RPMI8226 (cell line): ENCODE data around the gene GPAT3.
"Not testable (repeated sequence)": the region's sequence is repeated elsewhere in the genome, so short reads cannot be mapped to it uniquely, and the experiment has no call there.

Experiments
- DNase-seq: peaks from one replicate; pipeline ENCODE4 v3.0.0-alpha.2; 2015

Gene GPAT3

DNA sequence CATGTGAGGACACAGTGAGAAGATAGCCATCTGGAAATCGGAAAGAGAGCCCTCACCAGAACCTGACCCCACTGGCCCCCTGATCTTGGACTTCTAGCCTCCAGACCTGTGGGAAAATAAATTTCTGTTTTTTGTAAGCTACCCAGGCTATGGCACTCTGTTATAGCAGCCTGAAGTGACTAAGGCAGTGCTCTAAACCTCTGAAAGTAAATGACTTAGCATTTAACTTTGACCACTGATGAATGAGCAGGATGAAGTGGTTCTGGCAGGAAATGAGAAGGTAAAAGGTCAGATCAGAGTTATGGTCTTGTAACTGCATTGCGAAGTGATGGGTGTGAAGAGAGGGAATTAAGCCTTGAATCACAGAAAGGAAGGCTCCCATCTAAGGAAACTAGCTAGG, 17.0 kb downstream of the GPAT3 start:
- peak; percentile 68 for DNase-seq

DNA sequence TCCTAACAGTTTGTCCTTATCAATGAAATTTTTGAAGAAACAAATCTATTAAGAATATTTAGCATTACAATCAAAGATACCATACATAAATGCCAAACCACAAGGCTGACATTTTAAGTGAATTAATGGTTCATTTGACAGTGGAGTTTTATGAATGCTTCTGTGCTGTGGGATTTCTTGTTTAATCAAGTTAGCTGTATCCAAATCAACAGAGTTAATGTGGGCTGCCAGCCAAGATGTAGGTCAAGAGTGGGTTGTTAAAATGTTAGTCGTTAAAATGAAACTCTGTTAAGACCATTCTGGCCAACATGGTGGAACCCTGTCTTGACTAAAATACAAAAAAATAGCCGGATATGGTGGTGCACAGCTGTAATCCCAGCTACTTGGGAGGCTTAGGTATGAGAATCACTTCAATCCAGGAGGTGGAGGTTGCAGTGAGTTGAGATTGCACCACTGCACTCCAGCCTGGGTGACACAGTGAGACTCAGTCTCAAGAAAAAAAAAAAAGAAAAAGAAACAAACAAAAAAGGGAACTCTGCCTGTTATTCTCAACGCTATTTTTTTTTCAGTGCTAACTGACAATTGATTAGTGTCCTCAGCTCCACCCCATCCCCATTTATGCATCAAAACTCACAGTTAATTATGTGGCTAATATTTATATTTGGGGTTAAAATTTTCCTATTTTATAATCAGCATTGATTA, 20.2 kb downstream of the GPAT3 start:
- DNase-seq = no peak

DNA sequence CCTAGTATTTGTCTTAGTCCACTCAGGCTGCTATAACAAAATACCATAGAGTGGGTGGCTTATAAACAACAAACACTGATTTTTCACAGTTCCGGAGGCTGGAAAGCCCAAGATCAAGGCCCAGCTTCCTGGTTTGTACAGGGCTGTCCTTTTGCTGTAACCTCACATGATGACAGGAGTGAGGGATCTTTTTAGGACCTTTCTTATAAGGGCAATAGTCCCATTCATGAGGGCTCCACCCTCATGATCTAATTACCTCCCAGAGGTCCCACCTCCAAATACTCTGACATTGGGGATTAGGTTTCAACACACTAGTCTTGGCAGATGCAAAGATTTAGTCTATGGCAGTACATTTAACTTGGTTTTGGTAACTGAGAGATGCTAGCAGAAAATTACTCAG, 20.9 kb downstream of the GPAT3 start:
- no peak for DNase-seq

DNA sequence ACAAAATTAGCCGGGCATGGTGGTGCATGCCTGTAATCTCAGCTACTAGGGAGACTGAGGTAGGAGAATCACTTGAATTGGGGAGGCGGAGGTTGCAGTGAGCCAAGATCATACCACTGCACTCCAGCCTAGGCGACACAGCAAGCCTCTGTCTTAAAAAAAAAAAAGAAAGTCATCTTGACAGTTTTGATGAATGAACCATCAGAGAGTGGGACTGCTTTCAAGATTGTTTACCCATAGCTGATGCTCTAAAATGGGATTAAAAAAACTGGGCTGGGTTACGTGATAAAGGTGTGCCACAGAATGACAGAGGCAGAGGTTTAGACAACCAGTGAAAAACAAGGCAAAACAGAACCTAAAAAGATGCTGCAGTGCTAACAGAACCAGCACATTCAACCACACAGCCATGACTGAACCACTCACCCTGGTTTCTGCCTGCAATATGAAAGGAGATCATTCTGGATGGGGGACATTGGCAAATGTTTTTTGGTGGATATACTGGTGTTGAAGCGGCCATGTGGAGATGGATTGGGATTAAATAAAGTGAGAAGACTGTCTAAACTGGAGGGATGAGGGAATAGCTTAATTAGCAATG, 22.2 kb downstream of the GPAT3 start:
- DNase-seq = no peak

DNA sequence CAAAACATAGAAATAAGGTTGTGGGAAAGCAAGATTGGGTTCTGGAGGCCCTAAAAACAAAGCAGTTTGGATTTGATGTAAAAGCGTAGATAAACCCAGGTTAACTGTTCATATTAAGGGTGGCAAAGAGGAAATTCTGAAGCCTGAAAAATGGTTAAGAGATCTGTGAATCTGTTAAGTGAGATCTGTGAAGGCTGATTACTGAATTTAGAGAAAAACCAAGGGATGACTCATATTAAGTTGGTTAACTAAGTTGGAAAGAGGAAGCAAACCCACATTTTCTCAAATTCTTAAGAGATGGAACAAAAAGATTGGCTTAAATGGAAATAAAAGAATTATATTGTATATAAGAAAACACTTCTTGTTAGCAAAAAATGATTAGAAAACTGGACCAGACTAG, 22.8 kb downstream of the GPAT3 start:
- DNase-seq = no peak

DNA sequence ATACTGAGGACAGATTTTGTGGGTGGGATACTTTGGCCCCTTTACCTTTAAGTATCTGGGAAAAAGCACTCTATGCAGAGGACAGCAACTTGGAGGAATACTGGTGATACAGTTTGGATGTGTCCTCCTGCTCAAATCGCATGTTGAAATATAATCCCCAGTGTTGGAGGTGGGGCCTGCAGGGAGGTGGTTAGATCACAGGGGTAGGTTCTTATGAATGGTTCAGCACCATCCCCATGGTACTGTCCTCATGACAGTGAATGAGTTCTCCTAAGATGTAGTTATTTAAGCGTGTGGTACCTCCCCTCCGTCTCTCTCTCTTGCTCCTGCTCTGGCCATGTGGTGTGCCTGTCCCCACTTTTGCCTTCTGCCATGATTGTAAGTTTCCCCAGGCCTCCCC, 24.6 kb downstream of the GPAT3 start:
- no peak for DNase-seq

DNA sequence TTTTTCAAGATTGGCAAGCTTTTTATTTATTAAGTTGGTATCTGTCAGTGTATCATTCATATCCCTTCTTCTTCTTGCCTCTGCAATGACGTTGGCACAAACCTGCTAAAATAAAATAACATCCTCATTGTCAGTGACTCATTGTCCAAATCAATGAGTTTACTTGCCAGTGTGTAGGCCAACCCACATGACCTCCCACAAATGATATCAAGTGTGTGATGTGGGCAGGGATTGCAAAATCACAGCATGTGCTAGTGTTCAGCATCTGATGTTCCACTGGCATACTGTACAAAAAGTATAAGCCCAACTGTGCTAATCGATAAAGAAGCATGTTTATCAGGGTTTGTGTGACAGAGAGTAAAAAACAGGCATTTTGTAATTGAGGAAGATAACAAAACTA, 25.5 kb downstream of the GPAT3 start:
- DNase-seq = no peak

DNA sequence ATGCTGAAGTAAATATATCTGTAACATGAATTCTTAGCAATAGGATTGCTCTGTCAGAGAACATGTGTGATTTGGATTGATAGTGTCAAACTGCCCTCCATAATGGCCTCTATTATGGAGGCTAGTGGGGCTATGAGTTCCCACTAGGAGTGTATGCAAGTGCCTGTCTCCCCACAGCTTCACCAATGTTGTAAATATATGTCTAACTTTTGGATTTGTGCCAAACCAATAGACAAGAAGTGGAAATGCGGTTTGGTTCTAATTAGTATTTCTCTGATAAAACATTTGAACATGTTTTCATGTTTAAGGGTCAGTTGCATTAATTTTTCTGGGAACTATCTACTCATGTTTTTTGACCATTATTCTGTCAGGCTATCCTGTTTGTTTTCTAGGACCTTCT, 28.1 kb downstream of the GPAT3 start:
- DNase-seq = no peak

DNA sequence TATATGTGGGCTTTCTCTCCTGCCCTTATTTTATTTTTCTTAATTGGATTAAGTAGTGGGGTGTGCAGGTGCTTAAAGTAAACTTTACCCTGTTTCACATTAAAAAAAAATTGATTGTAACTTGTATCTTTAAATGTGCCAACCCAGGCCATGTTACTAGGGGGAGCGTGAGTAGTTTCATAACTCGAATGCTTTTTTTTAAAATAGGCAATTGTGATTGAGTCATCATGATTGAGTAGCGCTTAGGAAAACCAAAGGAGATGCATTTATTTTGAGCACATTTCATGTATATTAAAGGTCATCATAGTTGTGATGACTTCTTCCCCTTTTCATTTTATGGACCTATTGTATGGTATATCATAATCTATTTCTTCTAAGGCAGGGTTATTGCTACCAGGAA, 32.2 kb downstream of the GPAT3 start:
- no peak for DNase-seq

DNA sequence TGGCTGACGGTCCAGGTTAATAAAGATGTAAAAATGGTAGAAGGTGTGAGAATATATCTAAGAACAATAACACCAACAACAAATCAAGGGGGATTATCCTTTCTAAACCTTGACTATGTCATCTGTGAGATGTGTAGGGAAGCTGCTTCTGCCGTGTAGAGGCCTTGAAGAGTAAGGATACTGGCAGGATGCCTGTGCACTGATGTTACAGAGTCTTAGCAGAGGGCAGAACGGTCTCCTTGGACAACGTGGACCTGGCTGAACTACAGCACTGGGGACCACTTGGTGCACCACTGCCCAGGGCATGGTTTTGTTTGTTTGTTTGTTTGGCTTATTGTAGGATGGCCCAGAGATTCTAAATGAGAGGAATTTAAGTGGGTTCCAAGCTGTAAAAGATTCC, 33.5 kb downstream of the GPAT3 start:
- DNase-seq = no peak

DNA sequence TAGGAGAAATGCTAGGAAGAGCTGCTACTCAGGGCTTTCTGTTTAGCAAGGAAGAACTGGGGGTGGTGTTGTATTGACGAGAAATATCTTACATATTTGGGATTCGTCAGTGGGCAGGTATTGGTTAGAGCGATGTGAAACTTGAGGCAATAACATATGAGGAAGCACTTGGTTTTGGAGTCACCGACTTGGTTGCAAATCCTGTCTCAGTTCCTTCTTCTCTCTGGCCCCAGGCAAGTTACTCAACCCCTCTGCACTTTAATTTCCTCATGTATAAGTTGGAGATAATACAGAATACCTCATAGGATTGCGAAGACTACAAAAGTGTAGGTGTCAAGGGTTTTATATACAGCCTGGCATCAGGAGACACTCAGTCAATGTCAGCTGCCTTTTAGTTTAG, 34.1 kb downstream of the GPAT3 start:
- DNase-seq = peak; percentile 56

DNA sequence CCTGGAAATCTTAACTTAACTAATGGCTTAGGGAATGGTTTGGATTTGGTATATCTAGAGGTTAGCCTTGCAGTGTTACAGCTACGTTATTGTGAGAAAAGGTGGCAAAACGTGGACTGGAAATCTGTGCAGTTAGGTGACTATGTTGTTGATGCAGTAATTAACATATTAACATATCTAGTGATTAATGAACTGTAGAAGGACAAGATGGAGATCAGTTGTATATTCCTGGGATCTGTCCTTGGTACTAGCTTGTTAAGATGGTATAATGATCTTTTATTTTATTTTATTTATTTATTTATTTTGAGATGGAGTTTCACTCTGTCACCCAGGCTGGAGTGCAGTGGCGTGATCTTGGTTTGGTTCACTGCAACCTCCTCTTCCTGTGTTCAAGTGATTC, 36.9 kb downstream of the GPAT3 start:
- no peak for DNase-seq

DNA sequence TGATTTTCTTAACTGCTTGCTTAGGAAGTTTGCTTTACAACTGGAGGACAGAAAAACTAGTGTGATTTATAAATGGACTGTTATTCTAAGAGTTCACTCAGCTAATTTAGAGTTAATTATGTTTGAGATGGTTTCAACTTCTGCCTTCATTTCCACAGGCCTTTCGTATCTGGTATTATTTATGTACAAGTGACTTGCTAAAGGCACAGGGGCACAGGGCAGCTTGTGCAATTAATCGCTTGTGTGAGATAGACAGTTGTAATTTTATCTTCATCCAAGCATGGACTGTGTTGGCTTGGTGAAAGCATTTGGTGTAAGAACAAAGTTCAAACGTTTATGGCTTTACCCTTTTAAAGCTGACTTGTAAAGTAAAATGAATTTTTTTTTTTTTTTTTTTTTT, 38.3 kb downstream of the GPAT3 start:
- DNase-seq = no peak

DNA sequence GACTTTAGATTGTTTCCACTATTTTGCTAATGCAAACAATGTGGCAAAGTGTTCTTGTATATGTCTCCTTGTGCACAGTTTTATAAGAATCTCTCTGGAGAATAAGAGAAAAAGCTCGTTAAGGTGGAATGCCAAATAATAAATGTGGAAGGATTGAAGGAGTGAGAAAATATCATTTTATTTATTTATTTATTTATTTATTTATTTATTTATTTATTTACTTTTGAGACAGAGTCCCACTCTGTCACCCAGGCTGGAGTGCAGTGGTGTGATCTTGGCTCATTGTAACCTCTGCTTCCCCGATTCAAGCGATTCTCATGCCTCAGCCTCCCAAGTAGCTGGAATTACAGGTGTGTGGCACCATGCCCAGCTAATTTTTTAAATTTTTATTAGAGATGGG, 40.3 kb downstream of the GPAT3 start:
- DNase-seq = not testable (repeated sequence)

DNA sequence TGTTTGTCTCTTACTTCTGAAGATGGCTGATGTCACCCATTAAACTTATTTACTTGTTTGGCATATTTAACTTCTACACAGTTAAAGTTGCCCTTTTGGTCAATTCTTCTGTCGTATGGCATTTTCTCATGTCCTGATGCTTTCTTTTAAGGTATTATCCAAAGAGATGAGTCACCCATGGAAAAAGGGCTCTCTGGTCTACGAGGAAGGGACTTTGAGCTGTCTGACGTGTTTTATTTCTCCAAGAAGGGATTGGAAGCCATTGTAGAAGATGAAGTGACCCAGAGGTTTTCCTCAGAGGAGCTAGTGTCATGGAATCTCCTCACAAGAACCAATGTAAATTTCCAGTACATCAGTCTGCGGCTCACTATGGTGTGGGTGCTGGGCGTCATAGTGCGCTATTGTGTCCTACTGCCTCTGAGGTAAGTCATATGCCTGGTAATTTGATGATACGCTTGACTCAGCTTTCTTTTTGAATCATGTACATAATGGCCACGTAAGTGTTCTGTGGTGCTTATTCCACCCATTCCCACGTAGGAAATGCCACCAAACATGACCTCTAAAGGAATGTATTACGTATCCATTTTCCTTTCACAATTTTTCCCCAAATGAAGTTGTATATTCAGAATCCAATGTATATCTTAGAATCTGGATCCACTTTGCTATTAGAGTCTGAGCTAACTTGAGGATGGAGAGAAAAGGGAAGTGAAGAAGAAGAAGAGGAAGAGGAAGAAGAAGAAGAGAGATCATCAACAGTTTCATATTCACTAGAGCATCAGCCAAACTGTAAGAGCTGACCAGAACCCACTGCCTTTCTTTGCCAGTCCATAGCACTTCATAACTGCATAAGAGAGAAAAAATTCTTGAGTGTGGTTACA, 45.7 kb downstream of the GPAT3 start:
- DNase-seq = no peak

DNA sequence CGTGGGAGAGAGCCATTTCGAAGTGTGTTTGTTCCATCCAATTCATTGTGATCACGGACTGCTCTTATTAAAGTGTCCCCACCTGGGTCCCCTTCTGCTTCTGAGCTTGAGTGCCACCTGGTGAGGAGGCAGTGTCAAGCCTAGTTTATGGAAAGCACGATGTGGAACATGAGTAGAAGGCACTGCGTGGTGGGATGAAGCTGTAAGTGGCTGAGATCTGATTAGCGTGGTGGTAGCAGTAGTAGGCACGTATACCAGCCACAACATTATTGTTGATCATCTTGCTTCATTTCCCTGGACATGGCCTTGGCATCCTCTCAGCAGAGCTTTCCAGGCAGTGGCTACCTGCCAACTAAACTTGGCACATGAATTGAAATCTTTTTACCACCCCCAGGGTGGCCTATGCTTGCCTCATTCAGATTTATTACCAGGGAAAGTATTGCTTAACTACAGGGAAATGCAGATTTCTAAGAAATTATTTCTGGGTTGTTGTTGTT, 46.4 kb downstream of the GPAT3 start:
- DNase-seq = peak; percentile 24

DNA sequence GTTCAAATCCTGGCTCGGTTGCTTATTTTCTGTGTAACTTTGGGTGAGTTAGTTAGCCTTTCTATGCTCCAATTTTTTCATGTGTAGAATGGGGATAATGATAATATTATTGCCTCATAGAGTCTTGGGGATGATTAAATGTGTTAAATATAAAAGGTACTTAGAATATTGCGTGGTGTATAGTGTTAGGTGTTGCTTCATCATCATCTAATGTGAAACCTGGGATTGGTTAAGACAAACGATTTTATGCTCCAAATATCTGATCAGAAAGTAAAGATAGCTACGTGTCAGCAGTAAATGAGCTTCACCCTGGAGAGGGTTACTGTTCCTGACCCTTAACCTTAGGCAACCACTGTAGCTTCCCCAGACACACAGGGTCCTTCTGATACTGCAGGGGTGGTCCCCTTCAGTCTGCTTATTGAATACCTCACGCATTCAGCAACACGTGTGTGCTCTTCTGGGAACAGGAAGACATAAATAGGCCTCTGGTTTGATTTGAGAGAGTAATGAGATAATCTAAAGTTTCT, 50.1 kb downstream of the GPAT3 start:
- no peak for DNase-seq

DNA sequence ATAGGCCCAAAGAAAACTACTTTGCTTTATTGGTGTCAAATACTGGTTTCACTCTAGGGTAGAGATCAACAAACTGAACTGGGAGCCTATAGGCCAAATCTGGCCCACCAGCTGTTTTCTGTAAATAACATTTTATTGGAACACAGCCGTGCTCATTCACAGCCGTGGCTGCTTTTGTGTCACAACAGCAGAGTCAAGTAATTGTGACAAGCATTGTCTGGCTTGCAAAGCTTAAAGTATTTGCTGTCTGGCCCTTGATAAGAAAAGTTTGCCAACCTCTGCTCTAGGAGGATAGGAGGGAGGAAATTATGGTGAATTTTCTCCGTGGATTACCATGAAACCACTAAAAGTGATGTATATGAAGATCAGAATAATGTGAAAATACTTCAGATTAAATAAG, 53.4 kb downstream of the GPAT3 start:
- no peak for DNase-seq

DNA sequence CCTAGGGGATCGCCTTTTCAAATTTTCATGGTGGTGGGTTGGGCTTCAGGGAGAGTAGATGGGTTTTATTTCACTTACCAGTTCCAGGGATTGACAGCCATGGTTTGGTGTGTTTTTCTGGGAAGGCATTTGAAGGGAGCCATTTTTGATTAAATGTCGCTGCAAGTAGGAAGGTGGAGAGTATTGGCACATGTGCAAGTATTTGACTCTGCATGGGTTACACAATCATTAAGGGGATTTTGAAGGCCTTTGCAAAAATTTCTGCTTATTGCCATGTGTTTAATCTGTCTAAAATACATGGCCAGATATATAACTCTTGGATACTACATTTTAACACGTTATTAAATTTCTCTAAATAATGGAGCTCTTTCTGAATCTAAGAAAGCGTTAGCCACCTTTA, 55.1 kb downstream of the GPAT3 start:
- no peak for DNase-seq

DNA sequence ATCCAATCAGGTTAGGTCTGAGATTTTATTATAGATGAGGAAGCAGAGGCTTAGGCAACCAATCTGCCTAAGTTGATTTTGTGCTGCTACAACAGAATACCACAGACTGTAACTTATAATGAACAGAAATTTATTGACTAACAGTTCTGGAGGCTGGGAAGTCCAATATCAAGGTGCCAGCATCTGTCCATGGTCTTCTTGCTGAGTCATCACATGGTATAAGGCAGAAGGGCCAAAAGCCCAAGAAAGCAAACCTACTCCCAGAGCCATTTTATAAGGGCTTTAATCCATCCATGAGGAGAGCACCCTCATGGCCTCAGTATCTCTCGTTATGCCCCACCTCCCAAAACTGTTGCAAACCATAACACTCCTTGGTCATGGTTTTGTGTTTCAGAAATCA, 55.8 kb downstream of the GPAT3 start:
- DNase-seq = no peak

DNA sequence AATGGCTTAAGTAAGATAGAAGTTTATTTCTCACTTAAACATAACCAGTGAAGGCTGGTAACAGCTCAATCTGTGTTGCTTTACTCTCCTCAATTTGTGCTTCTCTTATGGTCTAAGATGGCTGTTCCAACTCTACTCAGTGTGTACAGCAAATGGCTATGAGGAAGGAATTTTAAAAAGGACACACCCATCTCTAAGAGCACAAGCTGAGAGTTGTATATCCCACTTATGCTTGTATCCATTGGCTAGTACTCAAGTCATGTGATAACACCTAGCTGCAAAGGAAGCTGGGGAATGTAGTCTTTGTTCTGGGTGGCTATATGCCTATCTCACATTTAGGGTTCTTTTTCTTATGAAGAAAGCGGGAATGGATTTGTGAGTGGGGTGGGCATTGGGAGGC, 63.3 kb downstream of the GPAT3 start:
- DNase-seq = no peak

DNA sequence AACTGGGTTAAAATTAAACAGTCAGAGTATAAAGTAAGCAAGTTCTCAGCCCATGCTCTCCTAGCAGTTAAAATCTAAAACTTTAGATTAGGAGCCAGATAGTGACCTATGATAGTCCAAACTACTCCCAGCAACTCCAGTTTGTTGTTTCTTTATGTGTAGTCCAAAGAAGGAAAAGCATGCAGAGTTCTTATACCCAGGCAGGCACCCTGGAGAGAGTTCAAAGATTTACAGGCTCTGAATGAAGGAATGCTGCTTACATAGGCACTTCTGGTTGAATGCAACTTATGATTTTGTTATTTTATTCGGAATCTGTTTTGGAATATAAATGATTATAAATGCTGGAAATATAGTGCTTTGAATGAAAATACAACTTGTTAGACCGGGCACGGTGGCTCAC, 67.2 kb downstream of the GPAT3 start:
- no peak for DNase-seq

DNA sequence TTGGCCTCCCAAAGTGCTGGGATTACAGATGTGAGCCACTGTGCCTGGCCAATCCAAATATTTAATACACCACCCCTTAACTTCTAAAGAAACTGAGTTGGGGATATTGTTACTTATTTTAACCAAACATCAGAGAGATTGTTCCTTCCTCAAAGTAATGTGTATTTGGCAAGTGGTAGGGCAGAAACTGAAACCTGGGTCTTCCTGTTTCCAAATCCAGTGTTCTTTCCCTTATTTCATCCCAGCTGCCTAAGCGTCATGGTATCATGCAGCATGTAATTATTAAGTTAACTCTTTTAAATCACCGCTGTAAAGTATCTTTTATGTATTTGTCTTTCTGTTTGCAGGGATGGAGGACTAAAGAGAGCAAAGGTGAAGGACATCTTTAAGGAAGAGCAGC, 68.4 kb downstream of the GPAT3 start:
- no peak for DNase-seq

DNA sequence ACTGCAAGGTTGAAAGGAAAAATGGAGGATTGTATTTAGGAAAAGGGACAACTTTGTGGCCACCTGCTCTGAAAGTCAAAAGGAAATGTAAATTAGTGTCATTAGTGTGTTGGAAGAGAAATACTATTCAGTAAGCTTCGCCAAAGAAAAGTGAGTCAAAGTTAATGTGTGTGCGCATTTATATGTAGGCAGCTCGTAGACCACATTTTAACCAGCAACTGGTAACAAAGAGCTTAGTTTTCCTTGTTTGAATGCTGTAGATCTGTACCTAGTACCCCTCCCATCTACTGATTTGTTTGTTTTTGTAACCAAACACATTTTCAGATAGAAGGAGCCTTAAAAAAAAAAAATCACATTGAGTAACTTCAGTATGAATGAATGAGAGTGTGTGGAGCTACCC, 69.3 kb downstream of the GPAT3 start:
- no peak for DNase-seq
